Measurements from ENCODE around the gene DLG2. TPM values are rescaled to one million over a fixed set of nuclear protein-coding genes. Genes with fewer than 3 reads are reported as not detected.

The DLG2 gene
- total and polyA plus RNA-seq, 7 donors, result 0.23 to 5.3 (median 3.4) TPM

GRCh38 chr11:83574519-83574918, 2052.6 kb downstream of the DLG2 start:
- WGBS, 3 donors, result 63 to 74% (median 72%) methylated on average over 2 of the region's 2 CpGs
- DNase-seq (no peak), ATAC-seq (no peak)
- Histone ChIP-seq H3K36me3 (ENCODE audit: insufficient read depth in 1 of 2, low read depth in 1 of 2) (no peaks in the 10 kb centered on the region), H3K27ac (no peak overlapping the region), H3K27me3 (ENCODE audit: insufficient read depth in 3 of 3, low read length in 2 of 3) (no peaks in the 10 kb centered on the region), H3K9me3 (no peaks in the 10 kb centered on the region), H3K4me3 (no peak overlapping the region), H3K4me1 (no peaks in the 10 kb centered on the region)
- no peak for TF ChIP-seq CTCF (IDR thresholded peaks at IDR 0.05)
- intact Hi-C loops (cut with DNase I), result no loop called here

GRCh38 chr11:83572581-83573496, 2054.3 kb downstream of the DLG2 start:
- ATAC-seq, result no peak
- no peak overlapping the region for H3K27ac ChIP-seq
- H3K27me3 ChIP-seq (ENCODE audit: insufficient read depth in 3 of 3, low read length in 2 of 3), result no peaks in the 10 kb centered on the region
- intact Hi-C loops (cut with DNase I), result no loop called here
- H3K4me1 ChIP-seq, result no peaks in the 10 kb centered on the region
- no peaks in the 10 kb centered on the region for H3K36me3 ChIP-seq (ENCODE audit: insufficient read depth in 1 of 2, low read depth in 1 of 2)
- no peak for TF ChIP-seq CTCF (IDR thresholded peaks at IDR 0.05)
- no peak overlapping the region for H3K4me3 ChIP-seq
- no peaks in the 10 kb centered on the region for H3K9me3 ChIP-seq
- no peak for DNase-seq
- 81 to 86% (median 84%) methylated on average over 5 of the region's 5 CpGs for WGBS, 3 donors

GRCh38 chr11:83571302-83571701, 2055.8 kb downstream of the DLG2 start:
- WGBS, 3 donors, result 82 to 84% (median 83%) methylated on average over 7 of the region's 7 CpGs

GRCh38 chr11:83569134-83569805, 2057.9 kb downstream of the DLG2 start:
- 71 to 79% (median 78%) methylated on average over 1 of the region's 1 CpG for WGBS, 3 donors
- Histone ChIP-seq H3K27me3 (ENCODE audit: insufficient read depth in 3 of 3, low read length in 2 of 3) (no peaks in the 10 kb centered on the region), H3K36me3 (ENCODE audit: insufficient read depth in 1 of 2, low read depth in 1 of 2) (no peaks in the 10 kb centered on the region), H3K27ac (no peak overlapping the region), H3K4me1 (no peaks in the 10 kb centered on the region), H3K4me3 (no peak overlapping the region), H3K9me3 (no peaks in the 10 kb centered on the region)
- no peak for ATAC-seq
- no peak for DNase-seq
- intact Hi-C loops (cut with DNase I), result no loop called here
- TF ChIP-seq CTCF (IDR thresholded peaks at IDR 0.05), result no peak

More at GRCh38 chr11:83571302-83571701, 2055.8 kb downstream of the DLG2 start:
- H3K27ac ChIP-seq, result no peak overlapping the region
- intact Hi-C loops (cut with DNase I), result no loop called here
- TF ChIP-seq CTCF (IDR thresholded peaks at IDR 0.05), result no peak
- H3K4me1 ChIP-seq, result no peaks in the 10 kb centered on the region
- no peaks in the 10 kb centered on the region for H3K36me3 ChIP-seq (ENCODE audit: insufficient read depth in 1 of 2, low read depth in 1 of 2)
- no peak for DNase-seq
- no peaks in the 10 kb centered on the region for H3K27me3 ChIP-seq (ENCODE audit: insufficient read depth in 3 of 3, low read length in 2 of 3)
- no peaks in the 10 kb centered on the region for H3K9me3 ChIP-seq
- no peak overlapping the region for H3K4me3 ChIP-seq
- ATAC-seq, result no peak
